HL-60 (cell line): ENCODE results near the gene BPIFB3.

Source experiments
- DNase-seq, 2 experiments: peaks; one replicate each; pipeline ENCODE4 v3.0.0-alpha.2; 2010 to 2020; ENCODE audit warnings: low read depth in 1 of 2, low spot score in 1 of 2
- H3K27ac ChIP-seq: fragments of 250-450 bp; sonication (Bioruptor Pico); replicated peaks from 2 replicates; pipeline ENCODE4 v1.5.1; 2020; ENCODE audit warnings: mild to moderate bottlenecking, moderate library complexity
- H3K27me3 ChIP-seq: fragments of 250-450 bp; sonication (Bioruptor Pico); 2 replicates; pipeline ENCODE4 v1.5.1; 2021; ENCODE audit warnings: mild to moderate bottlenecking, moderate library complexity; ENCODE audit not compliant: insufficient read depth, poor library complexity, severe bottlenecking
- H3K4me3 ChIP-seq: replicated peaks from 2 replicates; pipeline ENCODE4 v1.5.1; 2011; ENCODE audit warnings: mild to moderate bottlenecking, control low read depth, low read length; ENCODE audit not compliant: insufficient read depth
- CTCF ChIP-seq: IDR thresholded peaks from one replicate; pipeline ENCODE4 v1.5.1; 2011; ENCODE audit warnings: low read length, control low read depth, inconsistent platforms; ENCODE audit not compliant: insufficient read depth
- GABPA ChIP-seq: IDR thresholded peaks from 2 replicates; pipeline ENCODE4 v1.6.1; 2012; ENCODE audit warnings: low read depth
- POLR2AphosphoS5 ChIP-seq: IDR thresholded peaks from 2 replicates; pipeline ENCODE4 v1.6.1; 2012; ENCODE audit warnings: low read depth
- REST ChIP-seq: IDR thresholded peaks from 2 replicates; pipeline ENCODE4 v1.6.1; 2012; ENCODE audit warnings: low read depth; ENCODE audit not compliant: insufficient replicate concordance
- SPI1 ChIP-seq: IDR thresholded peaks from 2 replicates; pipeline ENCODE4 v1.6.1; 2012; ENCODE audit warnings: low read depth, mild to moderate bottlenecking, borderline replicate concordance

BPIFB3 gene

GRCh38 chr20:33021879-33022278 lies 31.8 kb upstream of the BPIFB3 start:
- DNase-seq = no peak
- no peak for TF ChIP-seq POLR2AphosphoS5
- no peak for TF ChIP-seq CTCF
- TF ChIP-seq GABPA = no peak
- TF ChIP-seq SPI1 = no peak
- no peak for TF ChIP-seq REST
- H3K27me3 ChIP-seq = no peaks in the 10 kb centered on the region
- no peak overlapping the region for H3K4me3 ChIP-seq
- no peak overlapping the region for H3K27ac ChIP-seq

GRCh38 chr20:33022289-33022688 lies 31.4 kb upstream of the BPIFB3 start:
- no peak for DNase-seq
- Histone ChIP-seq H3K4me3 (no peak overlapping the region), H3K27ac (no peak overlapping the region), H3K27me3 (no peaks in the 10 kb centered on the region)
- TF ChIP-seq GABPA (no peak), SPI1 (no peak), REST (no peak), POLR2AphosphoS5 (no peak), CTCF (no peak)

DNA sequence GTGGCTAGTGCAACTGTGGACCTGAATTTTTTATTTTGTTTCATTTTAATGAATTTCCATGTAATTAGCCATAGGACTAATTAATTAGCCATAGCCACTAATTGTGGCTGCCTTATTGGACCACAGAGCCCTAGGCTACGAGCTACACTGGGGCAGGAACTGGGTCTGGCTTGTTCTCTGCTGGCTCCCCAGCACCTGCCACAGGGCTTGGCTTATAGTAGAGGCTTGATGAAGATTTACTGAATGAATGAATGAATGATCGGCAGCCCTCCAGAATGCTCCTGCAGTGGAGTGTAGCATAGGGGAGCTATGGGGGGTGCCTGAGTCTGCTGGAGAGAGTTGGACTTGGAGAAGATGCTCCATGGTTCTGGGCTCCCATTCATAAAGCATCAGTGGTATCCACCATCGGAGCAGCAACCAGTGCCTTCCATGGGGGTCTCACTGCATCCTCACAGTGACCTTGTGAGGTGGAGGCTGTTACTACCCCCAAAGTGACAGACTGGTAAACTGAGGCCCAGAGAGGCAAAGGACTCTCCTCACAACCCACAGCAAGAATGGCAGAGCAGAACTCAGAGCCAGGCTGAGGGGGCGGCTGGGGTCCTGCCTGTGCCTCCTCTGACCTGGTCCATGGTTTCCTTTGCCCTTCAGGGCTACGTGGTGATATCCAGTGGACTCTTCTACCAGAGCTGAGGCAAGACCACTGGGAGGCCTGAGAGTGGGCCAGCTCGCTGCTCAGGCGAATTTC lies 30.8 kb upstream of the BPIFB3 start:
- Histone ChIP-seq H3K27me3 (no peaks in the 10 kb centered on the region), H3K27ac (no peak overlapping the region), H3K4me3 (no peak overlapping the region)
- DNase-seq = no peak
- TF ChIP-seq POLR2AphosphoS5 (no peak), REST (no peak), GABPA (no peak), SPI1 (no peak), CTCF (no peak)
